NCI-H2227 (cell line): ENCODE data around the gene NOX4.
"Not testable (repeated sequence)": the region's sequence is repeated elsewhere in the genome, so short reads cannot be mapped to it uniquely, and the experiment has no call there.

Experiments used
- DNase-seq: peaks from one replicate; lab custom pipeline; 2025; ENCODE audit not compliant: unreplicated experiment; lab: John Stamatoyannopoulos, UW

Gene NOX4

DNA sequence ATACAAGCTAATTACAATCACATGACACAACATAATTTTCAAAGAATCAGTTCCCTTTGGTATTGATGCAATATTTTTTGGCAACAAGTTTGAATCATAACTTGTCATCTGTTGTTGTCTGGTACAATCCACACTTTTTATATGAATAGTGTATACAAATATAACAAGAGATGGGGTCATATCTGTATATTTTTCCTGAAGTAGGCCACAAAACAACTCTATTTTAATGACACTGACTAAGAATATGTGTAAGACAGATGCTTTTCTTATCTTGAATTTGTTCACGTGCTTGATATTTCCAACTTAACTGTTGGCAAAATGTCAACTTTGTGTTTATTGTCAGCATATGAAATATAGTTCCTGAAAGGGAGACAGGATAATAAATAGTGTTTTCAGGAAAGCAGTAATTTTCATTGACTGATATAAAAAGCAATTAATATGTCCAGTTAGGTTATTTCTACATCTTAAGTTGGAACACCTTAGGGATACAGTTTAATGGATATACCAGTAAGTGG is 27.9 kb downstream of the NOX4 start:
- no peak for DNase-seq

DNA sequence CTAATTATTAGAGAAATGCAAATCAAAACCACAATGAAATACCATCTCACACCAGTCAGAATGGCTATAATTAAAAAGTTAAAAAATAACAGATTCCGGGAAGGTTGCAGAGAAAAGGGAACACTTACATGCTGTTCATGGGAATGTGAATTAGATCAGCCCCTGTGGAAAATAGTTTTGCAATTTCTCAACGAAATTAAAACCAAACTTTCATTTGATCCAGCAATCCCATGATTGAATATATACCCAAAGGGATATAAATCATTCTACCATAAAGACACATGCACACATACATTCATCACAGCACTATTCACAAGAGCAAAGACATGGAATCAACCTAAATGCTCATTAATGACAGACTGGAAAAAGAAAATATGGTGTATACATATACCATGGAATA is 32.5 kb downstream of the NOX4 start:
- no peak for DNase-seq

DNA sequence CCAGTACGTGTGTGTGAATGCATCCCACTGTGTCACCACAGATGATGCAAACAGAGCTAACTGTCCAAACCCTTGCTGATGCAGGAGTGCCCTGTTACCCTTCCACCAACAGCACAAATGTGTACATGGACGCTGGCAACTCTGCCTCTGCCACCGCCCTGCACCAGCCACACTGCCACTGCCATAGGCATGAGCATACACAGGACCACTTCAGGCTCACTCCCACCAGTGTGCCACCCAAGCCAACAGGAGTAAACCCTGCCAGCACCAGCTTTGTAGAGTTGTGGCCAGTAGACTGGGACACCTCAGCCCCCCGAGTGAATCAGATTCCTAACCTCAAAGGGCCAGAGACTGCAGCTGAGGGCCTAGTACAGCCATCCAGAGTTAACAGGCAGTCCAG is 34.0 kb downstream of the NOX4 start:
- DNase-seq, result no peak

DNA sequence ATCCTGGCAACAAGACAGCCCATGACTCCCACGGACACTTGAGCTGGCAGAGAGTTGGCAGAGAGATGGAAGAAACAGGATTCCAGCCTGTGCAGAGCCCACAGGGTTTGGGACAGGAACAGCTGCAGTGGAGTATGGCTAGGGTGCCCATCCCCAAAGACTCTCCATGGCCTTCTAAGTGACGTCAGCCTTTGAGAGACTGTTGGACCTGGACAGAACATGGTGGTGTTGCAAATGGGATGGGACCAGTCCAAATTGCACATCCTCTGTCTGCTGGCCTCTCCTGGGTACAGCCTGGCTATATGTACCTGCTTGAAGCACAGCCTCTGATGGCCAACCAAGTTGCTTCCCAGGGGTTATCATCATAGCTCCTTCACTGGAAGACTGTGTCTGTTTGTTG is 34.5 kb downstream of the NOX4 start:
- no peak for DNase-seq

DNA sequence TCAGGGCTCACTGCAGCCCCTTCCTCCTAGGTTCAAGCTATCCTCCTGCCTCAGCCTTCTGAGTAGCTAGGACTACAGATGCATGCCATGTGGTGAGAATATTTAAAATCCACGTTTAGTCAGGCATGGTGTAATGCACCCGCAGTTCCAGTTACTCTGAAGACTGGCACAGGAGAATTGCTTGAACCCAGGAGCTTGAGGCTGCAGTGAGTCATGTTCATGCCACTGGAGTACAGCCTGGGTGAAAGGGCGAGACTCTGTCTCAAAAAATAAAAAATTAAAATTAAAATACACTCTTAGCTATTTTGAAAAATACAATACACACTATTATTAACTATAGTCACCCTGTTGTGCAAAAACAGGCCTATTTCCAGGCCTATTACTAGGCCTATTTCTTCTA is 38.4 kb downstream of the NOX4 start:
- no peak for DNase-seq

DNA sequence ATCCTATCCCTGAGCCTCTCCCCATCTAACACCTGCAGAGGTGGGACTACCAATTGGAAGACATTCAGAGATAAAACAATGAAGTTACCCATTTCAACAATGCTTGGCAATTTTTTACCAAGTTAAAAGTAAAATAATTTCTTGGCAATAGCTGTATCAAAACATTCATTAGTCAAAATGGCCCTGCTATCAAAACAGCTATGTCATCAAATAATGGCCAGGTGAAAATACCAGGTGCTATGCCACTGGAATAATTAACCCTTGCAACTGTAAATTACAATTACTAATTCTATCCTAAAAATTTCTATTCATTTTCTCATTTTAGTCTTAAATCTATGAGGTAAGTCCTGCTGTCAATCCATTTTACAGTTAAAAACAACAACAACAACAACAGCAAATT is 43.3 kb downstream of the NOX4 start:
- DNase-seq, result no peak

DNA sequence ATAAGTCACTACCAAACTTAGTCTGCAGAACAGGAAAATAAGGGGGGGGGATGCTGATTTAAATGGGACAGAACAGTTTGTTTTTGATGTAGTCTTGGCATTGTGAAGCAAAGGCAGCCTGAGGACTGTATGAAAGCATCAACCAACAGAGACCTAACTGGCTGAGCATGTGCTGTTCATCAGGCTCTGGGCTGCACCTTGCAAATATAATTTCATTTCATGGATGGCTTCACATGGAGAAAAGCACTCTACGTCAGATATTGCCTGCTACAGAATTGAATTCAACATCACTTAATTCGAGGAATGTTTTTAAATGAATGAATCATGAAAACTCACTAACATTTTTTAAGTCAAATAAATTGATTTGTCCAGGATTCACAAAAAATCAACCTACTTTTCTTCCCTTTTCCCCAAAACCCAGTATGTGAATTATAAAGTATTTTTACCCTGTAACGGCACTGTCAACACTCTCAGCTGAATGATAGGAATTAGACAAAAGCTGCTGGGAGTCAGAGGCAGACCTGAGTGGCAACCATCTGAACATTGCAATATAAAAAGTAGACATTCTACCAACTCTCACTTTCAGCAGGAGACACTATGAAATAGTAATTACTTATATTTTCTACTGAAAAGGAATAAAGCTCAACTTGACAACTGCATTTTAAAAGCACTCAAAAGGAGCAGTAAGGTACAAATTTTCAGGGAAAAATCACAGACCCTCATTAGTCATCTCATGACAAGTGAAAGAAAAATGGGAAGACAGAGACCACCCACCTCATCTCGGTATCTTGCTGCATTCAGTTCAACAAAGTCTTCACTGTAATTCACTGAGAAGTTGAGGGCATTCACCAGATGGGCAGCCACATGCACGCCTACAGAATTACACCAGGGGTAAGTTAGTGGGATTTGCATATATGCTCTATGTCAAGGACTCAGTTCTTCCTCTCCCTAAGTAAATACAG is 47.5 kb downstream of the NOX4 start:
- no peak for DNase-seq

DNA sequence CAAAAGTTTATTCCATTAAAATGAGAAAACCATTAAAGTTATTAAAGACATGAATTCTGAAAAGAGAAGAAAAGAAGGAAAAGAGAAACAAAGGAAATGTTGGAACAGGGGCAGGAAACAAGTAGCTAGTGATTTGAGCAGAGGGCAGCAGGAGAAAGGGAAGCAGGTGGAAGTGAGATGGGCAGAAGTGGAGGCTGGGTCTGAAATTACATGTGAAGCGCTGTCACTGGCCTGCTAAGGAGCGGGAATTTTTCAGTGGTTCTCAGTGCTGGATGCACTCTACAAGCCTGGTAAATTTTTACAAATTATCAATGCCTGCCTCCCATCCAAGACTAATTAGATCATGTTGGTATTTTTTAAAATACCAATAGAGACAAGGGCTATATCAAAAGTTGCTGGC is 48.4 kb downstream of the NOX4 start:
- no peak for DNase-seq

DNA sequence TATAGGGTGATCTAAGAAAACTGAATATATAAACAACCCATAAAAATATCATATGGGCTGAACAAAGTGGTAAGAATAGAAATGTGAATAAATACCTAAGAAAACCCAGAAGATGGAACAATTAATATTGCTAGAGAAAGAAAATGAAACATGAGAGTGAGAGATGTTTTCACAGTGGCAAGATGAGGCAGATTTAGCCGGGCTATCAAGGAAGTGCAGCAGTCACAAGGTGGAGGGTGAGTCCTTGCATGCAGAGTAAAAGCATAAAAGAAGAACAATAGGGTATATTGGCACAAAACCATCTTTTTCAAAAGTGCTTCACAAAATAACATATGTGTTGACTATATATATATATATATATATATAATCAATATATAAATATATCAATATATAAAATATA is 49.6 kb downstream of the NOX4 start:
- no peak for DNase-seq

DNA sequence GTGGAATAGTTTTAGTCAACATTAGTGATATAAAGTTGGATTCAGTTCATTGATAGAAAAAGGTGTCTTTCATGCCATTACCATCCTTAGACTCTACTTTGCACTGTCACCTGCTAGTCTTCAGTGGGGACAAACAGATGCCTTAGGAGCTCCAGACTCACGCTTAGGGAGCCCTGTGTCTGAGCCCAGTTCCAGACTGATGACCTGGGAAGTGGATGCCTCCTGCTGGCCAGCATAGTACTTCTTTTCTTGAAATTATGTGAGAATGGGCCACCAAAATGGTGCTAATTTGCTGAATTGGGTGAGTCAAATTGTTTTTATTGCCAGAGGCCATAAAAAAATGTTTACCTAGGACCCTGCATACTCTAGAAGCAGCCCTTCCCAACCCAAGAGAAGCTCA is 53.9 kb downstream of the NOX4 start:
- DNase-seq, result no peak

DNA sequence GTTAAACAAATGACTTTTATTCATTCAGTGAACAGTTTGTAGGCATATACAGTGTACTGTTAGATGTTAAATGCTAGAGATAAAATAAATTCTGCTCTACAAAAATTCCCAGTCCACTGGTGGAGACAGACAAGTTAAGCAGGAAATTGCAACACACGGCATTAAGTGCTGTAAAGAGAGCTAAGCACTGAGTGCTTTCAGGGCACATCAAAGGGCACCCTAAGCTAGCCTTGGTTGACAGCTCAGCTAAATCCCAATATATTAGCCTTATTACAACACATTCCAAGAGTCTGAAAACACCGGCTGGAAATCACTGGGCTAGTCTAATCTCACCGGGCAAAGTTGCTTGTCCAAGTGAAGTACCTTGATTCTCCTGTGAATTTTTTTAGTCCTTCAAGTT is 55.1 kb downstream of the NOX4 start:
- DNase-seq, result no peak

DNA sequence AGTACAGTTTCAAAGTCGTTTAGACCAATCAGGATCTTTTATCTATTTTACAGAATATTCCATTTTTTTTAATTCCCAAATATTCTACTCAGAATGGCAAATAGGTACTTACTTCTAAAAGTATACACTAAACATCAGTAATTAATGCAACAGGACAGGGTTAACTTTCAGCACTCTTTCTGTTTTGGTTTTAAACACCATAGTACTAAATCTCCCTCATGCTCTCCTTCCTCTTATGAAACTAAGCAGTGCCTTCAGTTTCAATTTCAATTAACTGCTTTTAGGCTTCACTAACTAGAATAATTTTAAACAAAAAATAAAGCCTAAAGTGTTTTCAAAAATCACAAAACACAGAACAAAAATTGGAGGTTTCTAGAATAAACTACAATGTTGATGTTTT is 57.9 kb downstream of the NOX4 start:
- DNase-seq, result no peak

DNA sequence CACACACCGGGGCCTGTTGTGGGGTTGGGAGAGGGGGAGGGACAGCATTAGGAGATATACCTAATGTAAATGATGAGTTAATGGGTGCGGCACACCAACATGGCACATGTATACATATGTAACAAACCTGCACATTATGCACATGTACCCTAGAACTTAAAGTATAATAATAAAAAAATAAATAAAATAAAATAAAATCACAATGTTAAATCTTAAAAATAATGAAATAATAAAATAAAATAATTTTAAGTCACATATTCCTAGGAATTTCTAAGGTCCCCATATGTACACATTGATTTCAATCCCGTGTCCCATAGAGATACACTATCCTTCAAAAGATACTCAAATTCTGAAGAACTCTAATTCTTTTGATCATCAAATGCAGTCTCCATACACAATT is 59.0 kb downstream of the NOX4 start:
- not testable (repeated sequence) for DNase-seq

DNA sequence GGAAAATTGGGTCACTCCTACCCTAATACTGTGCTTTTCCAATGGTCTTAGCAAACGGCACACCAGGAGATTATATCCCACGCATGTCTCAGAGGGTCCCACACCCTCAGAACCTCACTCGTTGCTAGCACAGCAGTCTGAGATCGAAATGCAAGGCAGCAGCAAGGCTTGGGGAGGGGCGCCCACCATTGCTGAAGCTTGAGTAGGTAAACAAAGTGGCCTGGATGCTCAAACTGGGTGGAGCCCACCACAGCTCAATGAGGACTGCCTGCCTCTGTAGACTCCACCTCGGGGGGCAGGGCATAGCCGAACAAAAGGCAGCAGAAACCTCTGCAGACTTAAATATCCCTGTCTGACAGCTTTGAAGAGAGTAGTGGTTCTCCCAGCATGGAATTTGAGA is 64.7 kb downstream of the NOX4 start:
- not testable (repeated sequence) for DNase-seq

DNA sequence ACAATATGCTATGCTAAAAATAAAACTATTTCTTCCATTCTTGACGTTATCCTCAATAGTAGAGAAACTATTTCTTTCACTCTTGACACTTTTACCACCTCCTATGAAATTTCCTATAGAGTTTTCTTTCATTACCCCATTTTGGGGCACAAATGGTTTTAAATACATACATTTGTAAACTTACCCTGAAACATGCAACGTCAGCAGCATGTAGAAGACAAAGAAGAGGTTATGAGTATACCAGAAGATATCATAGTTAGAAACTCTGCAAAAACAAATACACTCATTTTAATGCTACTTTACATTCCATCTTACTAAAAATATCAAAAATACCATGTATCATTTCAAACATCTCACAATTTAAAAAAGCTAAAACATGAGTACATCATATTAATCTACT is 69.5 kb downstream of the NOX4 start:
- no peak for DNase-seq

DNA sequence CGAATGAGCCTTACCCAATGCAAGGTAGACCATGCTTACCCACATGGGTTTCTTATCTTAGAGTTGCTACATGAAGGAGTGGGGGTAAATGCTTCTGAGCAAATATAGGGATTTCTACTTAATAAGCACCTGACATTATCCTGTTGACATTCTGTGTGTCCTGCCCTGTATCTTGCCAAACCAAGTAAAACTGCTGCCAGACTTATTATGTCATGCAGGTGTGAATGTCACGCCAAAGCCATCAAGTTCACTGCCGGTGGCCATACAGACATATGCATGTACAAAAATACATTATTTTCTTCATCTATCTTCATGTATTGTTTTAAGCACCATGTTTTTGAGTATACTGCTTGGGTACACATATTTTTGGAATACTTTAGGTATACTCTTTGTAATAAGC is 70.2 kb downstream of the NOX4 start:
- no peak for DNase-seq

DNA sequence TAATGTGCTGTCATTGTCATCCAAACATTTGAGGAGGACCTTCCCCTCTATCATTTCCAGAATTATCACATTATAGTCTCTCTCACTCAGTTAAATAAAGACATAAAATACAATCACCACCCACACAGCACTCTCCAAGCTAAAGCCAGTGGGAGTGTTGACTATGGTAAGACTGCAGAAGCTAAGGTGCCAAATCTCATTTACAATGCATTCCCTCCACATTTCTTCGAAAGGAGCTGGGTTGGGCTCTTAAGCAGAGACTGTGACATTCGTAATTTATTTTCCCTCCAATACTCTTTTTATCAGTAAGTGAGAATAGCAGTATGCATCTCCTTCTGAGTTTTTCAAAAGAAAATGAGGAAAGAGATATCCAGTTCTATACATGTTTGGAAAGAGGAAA is 74.2 kb downstream of the NOX4 start:
- no peak for DNase-seq

DNA sequence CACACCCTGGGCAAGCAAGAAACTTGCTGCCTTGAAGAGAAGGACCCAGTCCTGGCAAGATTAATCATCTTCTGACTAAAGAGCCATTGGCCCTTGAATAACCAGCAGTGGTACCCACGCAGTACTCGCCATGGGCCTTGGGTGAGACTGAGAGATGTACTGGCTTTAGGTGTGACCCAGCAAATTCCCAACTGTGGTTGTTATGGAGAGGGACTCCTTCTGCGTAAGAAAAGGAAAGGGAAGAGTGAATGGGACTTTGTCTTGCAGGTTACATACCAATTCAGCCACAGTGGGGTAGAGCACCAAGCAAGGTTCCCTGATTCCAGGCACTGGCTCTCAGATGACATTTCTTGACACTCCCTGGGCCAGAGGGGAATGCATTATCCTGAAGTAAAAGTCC is 80.1 kb downstream of the NOX4 start:
- not testable (repeated sequence) for DNase-seq

DNA sequence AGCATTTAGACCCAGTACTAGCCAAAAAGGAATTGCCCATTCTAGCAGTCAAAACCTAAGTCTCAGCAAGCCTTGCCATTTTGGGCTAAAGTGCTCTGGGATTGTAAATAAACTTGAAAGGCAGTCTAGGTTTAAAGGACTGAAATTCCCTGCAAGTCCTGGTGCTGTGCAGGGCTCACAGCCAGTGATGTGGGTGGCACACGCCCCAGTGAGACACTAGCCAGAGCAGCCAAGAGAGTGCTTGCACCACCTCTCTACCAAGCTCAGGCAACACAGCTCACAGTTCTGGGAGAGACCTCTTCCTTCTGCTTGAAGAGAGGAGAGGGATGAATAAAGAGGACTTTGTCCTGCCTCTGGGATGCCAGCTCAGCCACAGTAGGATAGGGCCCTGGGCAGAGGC is 80.5 kb downstream of the NOX4 start:
- not testable (repeated sequence) for DNase-seq

DNA sequence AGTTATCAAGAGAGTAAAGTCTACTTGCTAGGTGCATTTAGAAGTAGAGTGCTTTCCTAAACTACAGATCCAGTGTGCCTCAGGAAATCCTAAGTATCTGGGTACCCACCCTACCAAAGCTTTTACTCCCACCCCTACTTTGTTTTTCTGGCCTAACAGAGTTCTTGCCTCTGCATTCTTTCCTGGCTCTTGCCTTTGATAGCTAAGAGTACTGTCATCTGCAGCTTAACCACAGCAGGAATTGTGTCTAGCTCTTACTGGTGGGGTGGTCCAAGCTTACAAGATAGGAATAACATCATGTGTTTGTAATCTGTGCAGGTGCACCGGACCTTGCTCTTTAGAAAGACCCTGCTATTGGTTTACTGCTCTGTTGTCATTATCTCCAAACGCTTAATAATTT is 82.7 kb downstream of the NOX4 start:
- DNase-seq, result not testable (repeated sequence)

DNA sequence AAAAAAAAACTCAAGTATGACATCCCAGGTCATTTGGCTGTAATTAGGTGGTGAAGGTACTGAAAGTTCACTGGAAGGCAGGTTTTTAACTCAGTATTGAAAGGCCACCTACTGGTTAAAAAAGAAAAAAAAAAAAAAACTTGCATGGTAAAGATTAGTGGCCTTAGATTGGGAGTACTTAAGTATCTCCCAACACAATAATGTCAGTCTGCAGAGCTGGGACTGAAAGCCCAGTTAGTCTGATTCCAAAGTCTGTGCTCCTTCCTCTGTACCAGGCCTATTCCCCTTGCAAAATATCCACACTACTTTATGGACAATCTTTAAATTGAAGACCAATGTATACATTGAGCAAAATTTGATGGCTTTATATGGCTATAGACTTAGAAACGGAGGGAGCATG is 85.5 kb downstream of the NOX4 start:
- DNase-seq, result no peak

DNA sequence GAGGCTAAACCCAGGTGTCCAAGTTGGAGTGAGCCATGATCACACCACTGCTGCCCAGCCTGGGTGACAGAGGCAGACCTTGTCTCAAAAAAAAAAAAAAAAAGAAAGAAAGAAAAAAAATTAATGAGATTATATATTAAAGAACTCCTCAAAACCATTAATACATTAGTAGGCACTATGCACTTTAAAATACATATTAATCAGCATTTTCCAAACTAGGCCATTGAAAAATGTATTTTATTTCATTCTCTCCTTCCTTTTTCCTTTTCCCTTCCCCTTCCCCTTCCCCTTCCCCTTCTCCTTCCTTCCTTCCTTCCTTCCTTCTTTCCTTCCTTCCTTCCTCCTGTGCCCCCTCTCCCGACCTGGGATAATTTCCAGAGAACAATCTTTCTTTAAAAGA is 99.5 kb downstream of the NOX4 start:
- not testable (repeated sequence) for DNase-seq

DNA sequence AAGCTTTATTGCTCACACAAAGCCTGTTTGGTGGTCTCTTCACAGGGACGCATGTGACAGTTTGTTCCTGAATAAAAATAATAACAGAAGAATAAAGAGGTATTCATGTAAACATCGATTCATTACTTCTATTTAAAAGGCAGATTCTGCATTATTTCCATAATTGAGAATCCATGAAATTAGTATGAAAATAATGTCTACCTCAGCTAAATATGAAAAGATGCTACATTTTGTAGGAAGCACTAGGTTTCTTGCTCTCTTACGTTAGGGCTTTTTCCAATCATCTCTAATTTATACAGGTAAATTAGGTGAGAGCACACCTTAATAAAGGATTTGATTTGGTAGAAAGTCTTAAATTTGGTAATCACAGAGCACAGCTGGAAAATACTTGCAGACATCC is 103.7 kb downstream of the NOX4 start:
- DNase-seq, result not testable (repeated sequence)
